ENCODE results near the gene RNF225.
"Not testable (repeated sequence)": the region's sequence is repeated elsewhere in the genome, so short reads cannot be mapped to it uniquely, and the experiment has no call there.

Gene RNF225

DNA sequence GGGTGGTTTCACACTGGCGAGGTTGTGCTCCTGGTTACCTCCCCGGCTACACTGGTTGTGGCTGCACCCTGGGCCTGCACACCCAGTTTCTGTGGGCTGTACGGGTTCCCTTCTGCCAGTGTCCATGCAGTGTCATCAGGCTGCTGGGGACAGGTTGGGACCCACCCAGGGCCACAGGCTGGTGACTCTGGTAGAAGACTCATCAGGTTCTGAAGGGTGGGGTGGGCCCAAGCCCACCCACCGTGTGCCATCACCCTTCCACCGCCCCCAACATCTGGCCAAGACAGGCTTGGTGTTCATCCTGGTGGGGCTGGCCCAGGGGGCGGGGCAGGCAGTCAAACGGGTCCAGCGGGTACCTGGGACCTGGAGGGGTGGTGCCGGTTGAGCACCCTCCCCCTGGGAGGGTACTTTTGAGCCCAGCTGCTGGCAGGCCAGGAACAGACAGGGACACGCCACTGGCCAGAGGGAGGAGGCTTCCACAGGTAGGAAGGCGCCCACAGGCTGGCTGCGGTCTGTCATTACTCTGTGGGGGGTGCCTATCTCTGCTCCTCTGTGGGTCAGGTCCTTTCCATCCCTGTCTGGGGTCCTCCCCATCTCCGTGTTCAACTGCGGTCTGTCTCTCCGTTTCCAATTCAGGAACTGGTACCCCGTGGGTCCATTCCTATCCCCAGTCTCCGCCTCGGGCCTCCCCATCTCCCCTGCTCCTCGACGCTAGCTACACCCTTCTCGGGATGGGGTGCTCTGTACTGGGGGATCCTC, at the start of gene RNF225:
RNF225 (plus strand) TSS at position 437 of the 759 bp plus-strand sequence. CDS start 434 bp downstream, outside the sequence.
- DNase-seq = no peak
- H3K27me3 Mint-ChIP-seq = peaks cover 44% of the 10 kb centered on the region
- no peak within 1 kb of the TSS for H3K4me3 Mint-ChIP-seq
- peaks cover 28% of the 10 kb centered on the region for H3K4me1 Mint-ChIP-seq
- CTCF ChIA-PET = no interaction called here
- no peaks in the 10 kb centered on the region for H3K9me3 Mint-ChIP-seq
- peaks cover 40% of the 10 kb centered on the region for H3K36me3 Mint-ChIP-seq
- no peak within 1 kb of the TSS for H3K27ac Mint-ChIP-seq

DNA sequence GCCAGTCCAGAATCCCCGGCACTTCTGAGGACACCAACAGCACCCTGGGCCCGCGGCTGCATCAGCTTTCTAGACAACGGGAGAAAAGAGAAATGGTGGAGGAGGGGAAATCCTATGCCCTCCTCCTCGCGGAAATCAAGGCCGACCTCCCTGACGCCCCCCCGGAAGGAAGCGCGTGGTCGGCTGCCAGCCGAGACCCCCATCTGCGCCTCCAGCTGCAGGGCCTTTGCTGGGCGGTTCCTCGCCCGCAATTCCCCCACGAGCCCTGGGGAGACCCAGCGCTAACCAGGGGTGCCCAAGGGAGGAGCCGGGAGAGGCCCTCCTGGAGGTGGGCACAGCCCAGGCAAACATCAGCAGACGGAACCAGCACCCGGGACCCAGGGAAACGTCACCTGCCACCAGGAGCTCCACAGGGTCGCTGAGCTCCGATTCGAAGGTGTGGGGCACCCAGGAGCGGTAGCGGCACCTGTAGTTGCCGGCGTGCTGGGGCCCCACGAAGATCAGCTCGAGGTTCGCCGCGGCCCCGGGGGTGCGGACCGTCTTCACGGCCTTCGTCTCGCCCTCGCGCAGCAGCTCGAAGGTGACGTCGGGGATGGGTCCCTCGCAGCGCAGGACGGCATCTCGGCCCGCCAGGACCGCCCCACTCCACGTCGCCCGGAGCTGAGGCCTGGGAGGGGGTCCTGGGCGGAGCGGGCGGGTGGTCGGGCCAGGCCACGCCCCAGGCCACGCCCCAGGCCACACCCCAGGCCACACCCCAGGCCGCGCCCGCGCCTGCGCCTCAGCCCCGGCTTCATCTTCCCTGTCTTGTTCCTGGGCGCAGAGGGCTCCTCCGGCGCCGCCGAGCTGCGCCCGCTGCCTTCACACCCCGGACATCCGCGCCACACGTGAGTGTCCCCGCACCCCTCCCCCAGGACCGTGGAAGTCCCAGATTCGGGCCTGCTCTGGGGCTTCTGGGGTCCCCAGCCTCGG, 48.2 kb upstream of the RNF225 start:
- peak; percentile 73 for DNase-seq
- Mint-ChIP-seq H3K9me3 (peaks cover 2% of the 10 kb centered on the region), H3K4me3 (peak overlapping the region; percentile 86), H3K27me3 (peaks cover 39% of the 10 kb centered on the region), H3K4me1 (peaks cover 31% of the 10 kb centered on the region), H3K27ac (peak overlapping the region; percentile 72), H3K36me3 (peaks cover 11% of the 10 kb centered on the region)
- CTCF ChIA-PET = interaction anchor here (0.7 to 1.2 kb wide), 3 partner anchors 33 to 234 kb away, joined by 3 read pairs; no protein-coding TSS in a partner anchor

- H3K9me3 Mint-ChIP-seq = not testable (repeated sequence)
- peak overlapping the region; percentile 72 for H3K27ac Mint-ChIP-seq
Observed at GRCh38 chr19:58348080-58348479, 47.4 kb upstream of the RNF225 start.

DNA sequence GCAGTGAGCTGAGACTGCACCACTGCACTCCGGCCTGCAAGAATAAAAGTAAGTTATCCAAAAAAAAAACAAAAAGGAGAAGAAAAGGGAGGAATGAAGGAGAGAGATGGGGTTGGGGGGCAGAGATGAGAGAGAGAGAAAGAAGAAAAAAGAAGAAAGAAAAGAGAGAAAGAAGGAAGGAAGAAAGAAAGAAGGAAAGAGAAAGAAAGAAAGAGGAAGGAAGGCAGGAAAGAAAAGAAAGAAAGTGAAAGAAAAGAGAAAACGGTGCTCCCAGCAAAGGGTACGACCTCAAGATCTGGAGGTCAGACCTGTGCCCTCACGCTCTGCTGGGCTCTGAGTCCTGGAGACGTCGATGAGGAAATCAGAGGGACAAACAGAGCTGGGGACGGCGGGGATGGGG, 45.9 kb upstream of the RNF225 start:
- Mint-ChIP-seq H3K9me3 (no peaks in the 10 kb centered on the region), H3K27me3 (peaks cover 42% of the 10 kb centered on the region), H3K27ac (no peak overlapping the region), H3K36me3 (peaks cover 8% of the 10 kb centered on the region), H3K4me3 (no peak overlapping the region), H3K4me1 (peaks cover 33% of the 10 kb centered on the region)
- CTCF ChIA-PET = no interaction called here
- no peak for DNase-seq

More at GRCh38 chr19:58348080-58348479, 47.4 kb upstream of the RNF225 start:
- CTCF ChIA-PET = interaction anchor here (1.2 kb wide), 1 partner anchor 171 kb away, joined by 3 read pairs; no protein-coding TSS in a partner anchor
- DNase-seq, H3K36me3 Mint-ChIP-seq: not testable (repeated sequence)
- Mint-ChIP-seq H3K4me1 (peaks cover 31% of the 10 kb centered on the region), H3K4me3 (peak overlapping the region; percentile 86), H3K27me3 (peaks cover 39% of the 10 kb centered on the region)

DNA sequence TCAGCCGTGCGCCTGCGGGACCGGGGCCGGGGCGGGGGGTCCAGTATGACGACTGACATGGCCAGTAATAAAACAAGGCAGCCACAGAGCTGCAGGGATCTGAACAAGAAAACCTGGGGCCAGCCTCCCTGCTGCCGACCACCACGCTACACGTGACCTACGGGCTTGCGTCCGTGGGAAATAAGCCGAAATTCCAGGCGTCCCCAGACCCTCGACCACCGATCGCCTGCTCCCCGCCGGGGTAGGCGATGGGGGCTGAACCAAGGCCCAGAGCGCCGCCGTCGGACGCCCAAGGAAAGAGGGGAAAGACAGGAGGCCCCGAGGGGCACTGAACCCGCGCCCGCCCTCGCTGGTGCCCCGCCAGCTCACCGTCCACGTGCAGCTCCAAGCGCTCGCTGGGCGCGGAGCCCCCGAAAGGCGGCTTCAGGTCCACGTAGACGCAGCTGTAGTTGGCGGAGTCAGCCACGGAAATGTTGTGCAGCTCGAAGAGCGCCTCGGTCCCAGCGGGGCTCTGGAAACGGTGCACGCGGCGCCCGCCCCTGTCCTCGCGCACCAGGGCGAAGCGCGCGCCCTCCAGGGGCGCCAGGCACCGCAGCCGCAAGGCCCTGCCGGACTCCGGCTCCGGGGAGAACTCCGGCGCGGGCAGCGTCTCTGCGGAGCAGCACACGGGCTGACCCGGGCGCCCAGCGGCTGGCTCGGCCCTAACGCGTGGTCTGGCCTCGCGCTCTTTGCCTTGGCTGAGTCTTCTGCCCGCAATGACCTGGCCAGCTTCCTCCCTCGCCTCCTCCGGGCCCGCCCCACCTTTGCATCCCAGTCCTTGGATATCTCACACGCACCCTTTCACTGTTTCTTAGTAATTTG, 45.2 kb upstream of the RNF225 start:
- Mint-ChIP-seq H3K9me3 (peaks cover under 1% of the 10 kb centered on the region), H3K27ac (no peak overlapping the region), H3K4me3 (no peak overlapping the region), H3K4me1 (peaks cover 37% of the 10 kb centered on the region), H3K27me3 (peaks cover 43% of the 10 kb centered on the region), H3K36me3 (peaks cover 9% of the 10 kb centered on the region)
- CTCF ChIA-PET = interaction anchor here (0.6 kb wide), 1 partner anchor 12 kb away, joined by 3 read pairs; the partner anchor contains the start of gene ZNF497
- no peak for DNase-seq

GRCh38 chr19:58350871-58351557, 44.4 kb upstream of the RNF225 start:
- Mint-ChIP-seq H3K27ac (no peak overlapping the region), H3K4me3 (no peak overlapping the region), H3K27me3 (peaks cover 47% of the 10 kb centered on the region), H3K36me3 (peaks cover 10% of the 10 kb centered on the region), H3K4me1 (peaks cover 37% of the 10 kb centered on the region), H3K9me3 (peaks cover 4% of the 10 kb centered on the region)
- CTCF ChIA-PET = interaction anchor here (0.6 kb wide), 1 partner anchor 11 kb away, joined by 3 read pairs; the partner anchor contains the start of gene ZNF497
- no peak for DNase-seq

DNA sequence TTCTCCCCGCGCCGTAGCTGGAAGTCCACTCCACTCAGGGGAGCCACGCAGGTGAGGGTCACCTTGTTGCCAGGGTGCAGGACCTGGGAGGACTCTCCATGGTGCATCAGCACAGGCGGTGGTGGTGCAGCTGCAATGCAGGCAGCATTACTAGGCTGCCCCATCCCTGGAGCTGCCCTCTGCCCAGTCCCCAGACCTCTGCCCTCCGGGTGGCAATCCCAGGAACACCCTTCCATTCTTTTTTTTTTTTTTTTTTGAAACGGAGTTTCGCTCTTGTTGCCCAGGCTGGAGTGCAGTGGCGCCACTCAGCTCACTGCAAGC, 43.9 kb upstream of the RNF225 start:
- Mint-ChIP-seq H3K4me1 (peaks cover 41% of the 10 kb centered on the region), H3K27ac (no peak overlapping the region), H3K27me3 (peaks cover 47% of the 10 kb centered on the region), H3K36me3 (peaks cover 11% of the 10 kb centered on the region), H3K9me3 (peaks cover 4% of the 10 kb centered on the region), H3K4me3 (no peak overlapping the region)
- CTCF ChIA-PET = no interaction called here
- no peak for DNase-seq

- no peak for DNase-seq
- H3K4me3 Mint-ChIP-seq = no peak overlapping the region
- peaks cover 43% of the 10 kb centered on the region for H3K4me1 Mint-ChIP-seq
- H3K27me3 Mint-ChIP-seq = peaks cover 47% of the 10 kb centered on the region
- no peak overlapping the region for H3K27ac Mint-ChIP-seq
- CTCF ChIA-PET = no interaction called here
- H3K9me3 Mint-ChIP-seq = peaks cover 4% of the 10 kb centered on the region
- H3K36me3 Mint-ChIP-seq = peaks cover 11% of the 10 kb centered on the region
Observed at GRCh38 chr19:58351990-58352755, 43.3 kb upstream of the RNF225 start.

- DNase-seq = no peak
- Mint-ChIP-seq H3K36me3 (peaks cover 10% of the 10 kb centered on the region), H3K27me3 (peaks cover 47% of the 10 kb centered on the region), H3K27ac (no peak within 1 kb of the TSS), H3K4me1 (peaks cover 43% of the 10 kb centered on the region), H3K4me3 (no peak within 1 kb of the TSS), H3K9me3 (peaks cover 4% of the 10 kb centered on the region)
- CTCF ChIA-PET = no interaction called here
Observed at GRCh38 chr19:58352760-58353671, 42.4 kb upstream of the RNF225 start, which contains the start of gene A1BG. A1BG (minus strand) TSS chr19:58353492; CDS start chr19:58353437, 55 bp downstream.

GRCh38 chr19:58353717-58354477, 41.6 kb upstream of the RNF225 start:
- Mint-ChIP-seq H3K36me3 (peaks cover 10% of the 10 kb centered on the region), H3K27me3 (peaks cover 46% of the 10 kb centered on the region), H3K4me3 (no peak overlapping the region), H3K27ac (no peak overlapping the region), H3K9me3 (peaks cover 4% of the 10 kb centered on the region), H3K4me1 (peaks cover 35% of the 10 kb centered on the region)
- CTCF ChIA-PET = no interaction called here
- no peak for DNase-seq

DNA sequence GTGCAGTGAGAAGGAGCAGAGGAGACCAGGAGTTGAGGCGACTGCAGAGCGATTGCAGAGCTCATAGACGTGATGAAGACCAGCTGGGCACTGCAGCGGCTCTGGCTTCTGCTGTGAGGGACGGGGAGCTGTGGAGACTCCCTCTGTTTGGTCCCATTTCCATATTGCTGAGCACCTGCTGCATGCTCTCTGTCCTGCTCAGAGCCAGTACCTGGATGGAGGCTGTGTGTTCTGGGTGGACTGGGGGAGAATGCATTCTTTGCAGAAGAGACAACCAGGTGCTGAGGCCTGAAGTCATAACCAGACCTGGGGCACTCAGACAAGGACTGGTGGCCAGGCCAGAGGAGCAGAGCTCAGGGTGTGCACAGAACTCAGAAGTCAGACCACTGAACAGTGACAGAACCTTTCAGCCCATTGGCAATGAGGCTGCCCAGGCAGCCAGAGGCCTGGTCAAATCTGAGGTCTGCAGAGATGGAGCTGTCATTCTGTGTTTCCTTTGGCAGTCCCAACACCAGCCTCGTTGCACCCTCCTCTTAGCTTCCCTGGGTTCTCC, 40.9 kb upstream of the RNF225 start:
- Mint-ChIP-seq H3K9me3 (peaks cover 4% of the 10 kb centered on the region), H3K4me3 (no peak overlapping the region), H3K27me3 (peaks cover 43% of the 10 kb centered on the region), H3K36me3 (peaks cover 8% of the 10 kb centered on the region), H3K4me1 (peaks cover 30% of the 10 kb centered on the region), H3K27ac (no peak overlapping the region)
- DNase-seq = no peak
- CTCF ChIA-PET = no interaction called here
